Measurements from ENCODE around the gene OLIG1.

GRCh38 chr21:33080776-33081175 lies 10.8 kb downstream of the OLIG1 start:
- TF ChIP-seq ATF3 (IDR thresholded peaks at IDR 0.05) (no peak), EZH2 (IDR thresholded peaks at IDR 0.05) (no peak), POLR2A (IDR thresholded peaks at IDR 0.05; ENCODE audit: borderline replicate concordance, extremely low read depth, insufficient read depth, insufficient read length) (no peak), EZH2phosphoT487 (IDR thresholded peaks at IDR 0.05; ENCODE audit: borderline replicate concordance) (no peak), ELF1 (IDR thresholded peaks at IDR 0.05; ENCODE audit: borderline replicate concordance, low read depth) (no peak), ZBTB33 (IDR thresholded peaks at IDR 0.05; ENCODE audit: extremely low read depth, insufficient replicate concordance, low read length) (no peak), POLR2AphosphoS5 (IDR thresholded peaks at IDR 0.05; ENCODE audit: low read depth, low read length) (no peak)
- TF ChIP-seq, protein P1, sequence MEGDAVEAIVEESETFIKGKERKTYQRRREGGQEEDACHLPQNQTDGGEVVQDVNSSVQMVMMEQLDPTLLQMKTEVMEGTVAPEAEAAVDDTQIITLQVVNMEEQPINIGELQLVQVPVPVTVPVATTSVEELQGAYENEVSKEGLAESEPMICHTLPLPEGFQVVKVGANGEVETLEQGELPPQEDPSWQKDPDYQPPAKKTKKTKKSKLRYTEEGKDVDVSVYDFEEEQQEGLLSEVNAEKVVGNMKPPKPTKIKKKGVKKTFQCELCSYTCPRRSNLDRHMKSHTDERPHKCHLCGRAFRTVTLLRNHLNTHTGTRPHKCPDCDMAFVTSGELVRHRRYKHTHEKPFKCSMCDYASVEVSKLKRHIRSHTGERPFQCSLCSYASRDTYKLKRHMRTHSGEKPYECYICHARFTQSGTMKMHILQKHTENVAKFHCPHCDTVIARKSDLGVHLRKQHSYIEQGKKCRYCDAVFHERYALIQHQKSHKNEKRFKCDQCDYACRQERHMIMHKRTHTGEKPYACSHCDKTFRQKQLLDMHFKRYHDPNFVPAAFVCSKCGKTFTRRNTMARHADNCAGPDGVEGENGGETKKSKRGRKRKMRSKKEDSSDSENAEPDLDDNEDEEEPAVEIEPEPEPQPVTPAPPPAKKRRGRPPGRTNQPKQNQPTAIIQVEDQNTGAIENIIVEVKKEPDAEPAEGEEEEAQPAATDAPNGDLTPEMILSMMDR (IDR thresholded peaks at IDR 0.05 in 2 of 3, conservative IDR thresholded peaks at IDR 0.05 in 1 of 3; ENCODE audit: borderline replicate concordance in 1 of 3, insufficient read depth in 1 of 3, low read depth in 2 of 3, low read length in 2 of 3), result no peak
- TF ChIP-seq, protein P2, sequence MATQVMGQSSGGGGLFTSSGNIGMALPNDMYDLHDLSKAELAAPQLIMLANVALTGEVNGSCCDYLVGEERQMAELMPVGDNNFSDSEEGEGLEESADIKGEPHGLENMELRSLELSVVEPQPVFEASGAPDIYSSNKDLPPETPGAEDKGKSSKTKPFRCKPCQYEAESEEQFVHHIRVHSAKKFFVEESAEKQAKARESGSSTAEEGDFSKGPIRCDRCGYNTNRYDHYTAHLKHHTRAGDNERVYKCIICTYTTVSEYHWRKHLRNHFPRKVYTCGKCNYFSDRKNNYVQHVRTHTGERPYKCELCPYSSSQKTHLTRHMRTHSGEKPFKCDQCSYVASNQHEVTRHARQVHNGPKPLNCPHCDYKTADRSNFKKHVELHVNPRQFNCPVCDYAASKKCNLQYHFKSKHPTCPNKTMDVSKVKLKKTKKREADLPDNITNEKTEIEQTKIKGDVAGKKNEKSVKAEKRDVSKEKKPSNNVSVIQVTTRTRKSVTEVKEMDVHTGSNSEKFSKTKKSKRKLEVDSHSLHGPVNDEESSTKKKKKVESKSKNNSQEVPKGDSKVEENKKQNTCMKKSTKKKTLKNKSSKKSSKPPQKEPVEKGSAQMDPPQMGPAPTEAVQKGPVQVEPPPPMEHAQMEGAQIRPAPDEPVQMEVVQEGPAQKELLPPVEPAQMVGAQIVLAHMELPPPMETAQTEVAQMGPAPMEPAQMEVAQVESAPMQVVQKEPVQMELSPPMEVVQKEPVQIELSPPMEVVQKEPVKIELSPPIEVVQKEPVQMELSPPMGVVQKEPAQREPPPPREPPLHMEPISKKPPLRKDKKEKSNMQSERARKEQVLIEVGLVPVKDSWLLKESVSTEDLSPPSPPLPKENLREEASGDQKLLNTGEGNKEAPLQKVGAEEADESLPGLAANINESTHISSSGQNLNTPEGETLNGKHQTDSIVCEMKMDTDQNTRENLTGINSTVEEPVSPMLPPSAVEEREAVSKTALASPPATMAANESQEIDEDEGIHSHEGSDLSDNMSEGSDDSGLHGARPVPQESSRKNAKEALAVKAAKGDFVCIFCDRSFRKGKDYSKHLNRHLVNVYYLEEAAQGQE (IDR thresholded peaks at IDR 0.05; ENCODE audit: low read depth), result no peak
- TF ChIP-seq, protein P3, sequence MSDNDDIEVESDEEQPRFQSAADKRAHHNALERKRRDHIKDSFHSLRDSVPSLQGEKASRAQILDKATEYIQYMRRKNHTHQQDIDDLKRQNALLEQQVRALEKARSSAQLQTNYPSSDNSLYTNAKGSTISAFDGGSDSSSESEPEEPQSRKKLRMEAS (IDR thresholded peaks at IDR 0.05), result no peak
